GM21825 (cell line): Measurements from ENCODE around the gene ATP13A2.

ENCODE experiments used
- ATAC-seq: cut with Tn5 transposase; IDR thresholded peaks from one replicate; pipeline ENCODE4 v1.9.1; 2021; ENCODE audit warnings: mild to moderate bottlenecking, moderate library complexity; ENCODE audit not compliant: unreplicated experiment

Gene ATP13A2

GRCh38 chr1:17005365-17005740 lies 6.4 kb downstream of the ATP13A2 start:
- ATAC-seq: no peak

- no peak for ATAC-seq
Measured at GRCh38 chr1:17004466-17005364, 7.0 kb downstream of the ATP13A2 start.

- no peak for ATAC-seq
Measured at GRCh38 chr1:17002524-17002902, 9.2 kb downstream of the ATP13A2 start.

GRCh38 chr1:17001760-17002523 lies 9.8 kb downstream of the ATP13A2 start:
- no peak for ATAC-seq

- no peak for ATAC-seq
Measured at GRCh38 chr1:16999863-17000262, 11.9 kb downstream of the ATP13A2 start.

GRCh38 chr1:16998589-16998988 lies 13.1 kb downstream of the ATP13A2 start:
- no peak for ATAC-seq

- no peak for ATAC-seq
Measured at GRCh38 chr1:16996845-16997244, 14.9 kb downstream of the ATP13A2 start.

GRCh38 chr1:16993521-16994038 lies 18.1 kb downstream of the ATP13A2 start:
- no peak for ATAC-seq

- no peak for ATAC-seq
Measured at GRCh38 chr1:16992675-16993074, 19.1 kb downstream of the ATP13A2 start.

GRCh38 chr1:16992102-16992501 lies 19.6 kb downstream of the ATP13A2 start:
- no peak for ATAC-seq

GRCh38 chr1:16991571-16991970 lies 20.2 kb downstream of the ATP13A2 start:
- ATAC-seq: no peak

- ATAC-seq: no peak
Measured at GRCh38 chr1:16989676-16990391, 21.9 kb downstream of the ATP13A2 start.

GRCh38 chr1:16988210-16988609 lies 23.5 kb downstream of the ATP13A2 start:
- no peak for ATAC-seq

GRCh38 chr1:16986962-16987361 lies 24.8 kb downstream of the ATP13A2 start:
- no peak for ATAC-seq

GRCh38 chr1:16986560-16986959 lies 25.2 kb downstream of the ATP13A2 start:
- no peak for ATAC-seq

- ATAC-seq: no peak
Measured at GRCh38 chr1:16986113-16986512, 25.6 kb downstream of the ATP13A2 start.

GRCh38 chr1:16984717-16985116 lies 27.0 kb downstream of the ATP13A2 start:
- no peak for ATAC-seq

GRCh38 chr1:16983649-16984048 lies 28.1 kb downstream of the ATP13A2 start:
- no peak for ATAC-seq

- ATAC-seq: no peak
Measured at GRCh38 chr1:16982902-16983301, 28.8 kb downstream of the ATP13A2 start.

- ATAC-seq: no peak
Measured at GRCh38 chr1:16981269-16981849, 30.4 kb downstream of the ATP13A2 start.
